ENCODE results near the gene RLF. TPM values are rescaled to one million over a fixed set of nuclear protein-coding genes. Genes with fewer than 3 reads are reported as not detected.

Gene RLF
- polyA plus RNA-seq, 1 donor (not counting 4 experiments of a cell fraction or from before 2014, with no cell fraction given), result 10.7 TPM

- H3K79me2 ChIP-seq (ENCODE audit: control insufficient read depth, insufficient read depth, low read length), result peaks cover 57% of the 10 kb centered on the region
- H3K9me1 ChIP-seq (ENCODE audit: control insufficient read depth, extremely low read depth, insufficient read depth, low read length), result no peaks in the 10 kb centered on the region
- H3K27ac ChIP-seq (ENCODE audit: control insufficient read depth, insufficient read depth, low read length), result peak overlapping the region; percentile 84
- H3K9ac ChIP-seq (ENCODE audit: control insufficient read depth, extremely low read depth, insufficient read depth, low read length), result peak overlapping the region; percentile 97
- DNase-seq (ENCODE audit: low read depth, low spot score), result no peak
- H3K4me1 ChIP-seq (ENCODE audit: control insufficient read depth, extremely low read depth, insufficient read depth, low read length), result peaks cover 12% of the 10 kb centered on the region
- H4K20me1 ChIP-seq (ENCODE audit: control insufficient read depth, extremely low read depth, insufficient read depth, low read length), result no peaks in the 10 kb centered on the region
- H3K9me3 ChIP-seq (ENCODE audit: control insufficient read depth, low read depth, low read length), result no peaks in the 10 kb centered on the region
- no peak for FAIRE-seq
- peaks cover 12 to 24% of the 10 kb centered on the region in 2 experiments for H3K36me3 ChIP-seq (ENCODE audit: control insufficient read depth in 2 of 2, extremely low read depth in 1 of 2, insufficient read depth in 2 of 2, low read length in 2 of 2)
- dilution Hi-C loops (cut with MboI; ENCODE audit: extremely low pct_ligation_motif_present, low sequenced_read_pairs), result no loop called here
- H3K4me3 ChIP-seq (ENCODE audit: control insufficient read depth in 2 of 3, extremely low read depth in 1 of 3, insufficient read depth in 2 of 3, low read depth in 1 of 3, low read length in 3 of 3), result peak overlapping the region; percentile 73 to 80 (median 77)
- H2AFZ ChIP-seq (ENCODE audit: control insufficient read depth, low read length), result peak overlapping the region; percentile 75
- no peaks in the 10 kb centered on the region for H3K27me3 ChIP-seq (ENCODE audit: control insufficient read depth, extremely low read depth, insufficient read depth, low read length)
- H3K4me2 ChIP-seq (ENCODE audit: control insufficient read depth, extremely low read depth, insufficient read depth, low read depth, low read length), result peak overlapping the region; percentile 34
- no peak for TF ChIP-seq CTCF (optimal IDR thresholded peaks at IDR 0.05 in 1 of 3, IDR thresholded peaks at IDR 0.05 in 1 of 3, conservative IDR thresholded peaks at IDR 0.05 in 1 of 3; ENCODE audit: extremely low read depth in 1 of 3, insufficient read depth in 2 of 3, low read length in 3 of 3)
- TF ChIP-seq EZH2 (IDR thresholded peaks at IDR 0.05; ENCODE audit: low read length), result no peak
Measured at GRCh38 chr1:40258445-40258769, 97.2 kb downstream of the RLF start.

GRCh38 chr1:40264354-40264781, 103.2 kb downstream of the RLF start:
- dilution Hi-C loops (cut with MboI; ENCODE audit: extremely low pct_ligation_motif_present, low sequenced_read_pairs), result no loop called here
- H3K9me1 ChIP-seq (ENCODE audit: control insufficient read depth, extremely low read depth, insufficient read depth, low read length), result no peaks in the 10 kb centered on the region
- H3K9ac ChIP-seq (ENCODE audit: control insufficient read depth, extremely low read depth, insufficient read depth, low read length), result no peak overlapping the region
- H3K4me1 ChIP-seq (ENCODE audit: control insufficient read depth, extremely low read depth, insufficient read depth, low read length), result peaks cover 28% of the 10 kb centered on the region
- TF ChIP-seq CTCF (optimal IDR thresholded peaks at IDR 0.05 in 1 of 3, IDR thresholded peaks at IDR 0.05 in 1 of 3, conservative IDR thresholded peaks at IDR 0.05 in 1 of 3; ENCODE audit: extremely low read depth in 1 of 3, insufficient read depth in 2 of 3, low read length in 3 of 3) (no peak), EZH2 (IDR thresholded peaks at IDR 0.05; ENCODE audit: low read length) (no peak)
- FAIRE-seq (no peak), DNase-seq (ENCODE audit: low read depth, low spot score) (no peak)
- H3K9me3 ChIP-seq (ENCODE audit: control insufficient read depth, low read depth, low read length), result no peaks in the 10 kb centered on the region
- no peaks in the 10 kb centered on the region for H3K27me3 ChIP-seq (ENCODE audit: control insufficient read depth, extremely low read depth, insufficient read depth, low read length)
- peak overlapping the region; percentile 50 for H3K27ac ChIP-seq (ENCODE audit: control insufficient read depth, insufficient read depth, low read length)
- H3K4me2 ChIP-seq (ENCODE audit: control insufficient read depth, extremely low read depth, insufficient read depth, low read depth, low read length), result no peak overlapping the region
- H3K79me2 ChIP-seq (ENCODE audit: control insufficient read depth, insufficient read depth, low read length), result peaks cover 42% of the 10 kb centered on the region
- no peaks in the 10 kb centered on the region for H4K20me1 ChIP-seq (ENCODE audit: control insufficient read depth, extremely low read depth, insufficient read depth, low read length)
- H2AFZ ChIP-seq (ENCODE audit: control insufficient read depth, low read length), result no peak overlapping the region
- peaks cover 14 to 31% of the 10 kb centered on the region in 2 experiments for H3K36me3 ChIP-seq (ENCODE audit: control insufficient read depth in 2 of 2, extremely low read depth in 1 of 2, insufficient read depth in 2 of 2, low read length in 2 of 2)
- no peak overlapping the region for H3K4me3 ChIP-seq (ENCODE audit: control insufficient read depth in 2 of 3, extremely low read depth in 1 of 3, insufficient read depth in 2 of 3, low read depth in 1 of 3, low read length in 3 of 3)
